Stimulated activated CD4-positive, alpha-beta T cell treated with anti-CD3 and anti-CD28 coated beads, Interleukin-1b, Interleukin-23, amount 100 ng/mL, for 24 hours (primary cell): ENCODE measurements around the gene SSB.
"Not testable (repeated sequence)": the region's sequence is repeated elsewhere in the genome, so short reads cannot be mapped to it uniquely, and the experiment has no call there.

Source experiments
- DNase-seq, 4 experiments: peaks; one replicate each; pipeline ENCODE4 v3.0.0-alpha.2; 2020; ENCODE audit warnings: low read depth in 4 of 4, low spot score in 1 of 4

The SSB gene

DNA sequence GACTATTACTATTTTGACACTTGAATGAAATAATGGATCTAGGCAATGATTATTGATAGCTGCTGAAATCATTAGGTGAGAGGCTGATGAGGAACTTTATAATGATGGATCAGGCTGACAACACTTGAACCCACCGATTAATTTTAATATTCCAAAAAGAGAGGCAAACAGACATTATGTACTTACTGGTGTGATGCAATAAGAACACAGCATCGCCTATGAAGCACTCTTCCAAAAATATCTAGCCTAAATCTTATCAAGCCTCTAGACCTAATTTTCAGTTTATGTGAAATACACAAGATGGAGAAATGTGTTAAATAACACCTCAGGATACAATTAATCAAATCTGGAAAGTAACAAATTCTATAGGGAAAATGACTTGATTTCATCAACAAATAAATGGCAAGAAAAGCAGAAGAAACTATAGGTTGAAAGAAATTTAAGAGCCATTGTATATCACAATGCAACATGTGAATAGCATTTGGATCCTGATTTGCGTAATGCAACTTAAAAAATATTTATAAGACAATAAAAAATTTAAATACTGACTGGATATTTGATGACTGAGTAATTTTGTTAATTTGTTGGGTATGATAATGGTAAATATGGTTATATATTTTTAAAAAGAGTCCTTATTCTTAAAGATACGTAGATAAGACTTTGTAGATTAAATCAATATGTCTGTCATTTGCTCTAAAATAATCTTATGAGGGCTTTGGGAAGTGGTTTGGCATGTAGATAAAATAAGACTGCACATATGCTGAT lies 17.2 kb upstream of the SSB start:
- no peak for DNase-seq

GRCh38 chr2:169782513-169782912 lies 16.2 kb upstream of the SSB start:
- DNase-seq: no peak

GRCh38 chr2:169790581-169790980 lies 8.1 kb upstream of the SSB start:
- DNase-seq: no peak

GRCh38 chr2:169795181-169795580 lies 3.5 kb upstream of the SSB start:
- no peak for DNase-seq

DNA sequence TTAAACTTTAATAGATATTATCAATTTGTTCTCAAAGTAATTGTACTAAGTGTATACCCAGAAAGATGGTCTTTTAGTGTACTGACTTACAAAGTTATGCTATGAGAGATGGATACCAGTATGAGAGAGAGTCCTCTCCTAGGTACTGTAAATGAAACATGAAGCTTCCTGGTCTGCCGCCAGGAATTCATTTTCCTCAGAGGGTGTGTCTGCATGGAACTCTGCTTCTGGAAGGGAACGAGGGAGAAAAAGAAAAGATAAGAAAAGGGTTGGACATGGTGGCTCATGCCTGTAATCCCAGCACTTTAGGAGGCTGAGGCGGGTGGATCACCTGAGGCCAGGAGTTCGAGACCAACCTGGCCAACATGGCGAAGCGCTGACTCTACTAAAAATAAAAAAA lies 2.2 kb upstream of the SSB start:
- DNase-seq: no peak

GRCh38 chr2:169797601-169798000 lies 1.1 kb upstream of the SSB start:
- no peak for DNase-seq

DNA sequence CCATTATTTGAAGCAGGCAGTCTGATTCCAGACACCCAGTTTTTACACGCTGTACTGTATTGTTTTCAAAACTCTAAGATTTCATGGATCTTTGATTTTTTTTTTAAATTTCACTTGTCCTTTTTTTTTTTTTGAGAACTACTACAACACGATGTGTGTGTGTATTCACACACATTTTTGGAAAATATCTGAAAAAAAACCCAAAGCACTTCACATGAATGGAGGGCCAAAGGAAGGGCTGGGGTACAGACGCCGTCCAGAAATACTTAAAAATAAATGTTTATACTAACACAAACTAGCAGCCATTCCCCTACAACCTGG lies 314 bp upstream of the SSB start:
- DNase-seq: no peak

GRCh38 chr2:169803480-169803879 lies 4.8 kb downstream of the SSB start:
- no peak for DNase-seq

DNA sequence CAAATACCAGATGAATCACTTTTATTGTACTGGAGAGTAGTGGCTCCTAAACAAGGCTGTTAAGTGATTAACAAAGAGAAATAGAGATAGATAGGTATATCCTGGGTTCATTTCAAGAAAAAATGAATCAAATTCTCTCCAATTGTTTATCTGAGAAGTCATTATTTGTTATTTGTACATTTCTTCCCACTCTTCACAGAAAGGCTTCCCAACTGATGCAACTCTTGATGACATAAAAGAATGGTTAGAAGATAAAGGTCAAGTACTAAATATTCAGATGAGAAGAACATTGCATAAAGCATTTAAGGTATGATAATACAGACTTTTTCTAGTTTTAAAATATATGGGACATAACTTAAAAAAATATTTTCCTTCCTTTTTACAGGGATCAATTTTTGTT lies 7.9 kb downstream of the SSB start:
- DNase-seq: no peak

- no peak for DNase-seq
Measured at GRCh38 chr2:169808221-169808620, 9.6 kb downstream of the SSB start.

GRCh38 chr2:169815849-169816248 lies 17.2 kb downstream of the SSB start:
- DNase-seq: no peak

DNA sequence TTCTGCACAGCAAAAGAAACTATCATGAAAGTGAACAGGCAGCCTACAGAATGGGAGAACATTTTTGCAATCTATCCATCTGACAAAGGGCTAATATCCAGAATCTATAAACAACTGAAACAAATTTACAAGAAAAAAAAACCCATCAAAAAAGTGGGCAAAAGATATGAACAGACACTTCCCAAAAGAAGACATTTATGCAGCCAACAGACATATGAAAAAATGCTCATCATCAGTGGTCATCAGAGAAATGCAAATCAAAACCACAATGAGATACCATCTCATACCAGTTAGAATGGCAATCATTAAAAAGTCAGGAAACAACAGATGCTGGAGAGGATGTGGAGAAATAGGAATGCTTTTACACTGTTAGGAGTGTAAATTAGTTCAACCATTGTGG lies 18.3 kb downstream of the SSB start:
- DNase-seq: not testable (repeated sequence)

- DNase-seq: not testable (repeated sequence)
Measured at GRCh38 chr2:169817369-169817768, 18.7 kb downstream of the SSB start.

DNA sequence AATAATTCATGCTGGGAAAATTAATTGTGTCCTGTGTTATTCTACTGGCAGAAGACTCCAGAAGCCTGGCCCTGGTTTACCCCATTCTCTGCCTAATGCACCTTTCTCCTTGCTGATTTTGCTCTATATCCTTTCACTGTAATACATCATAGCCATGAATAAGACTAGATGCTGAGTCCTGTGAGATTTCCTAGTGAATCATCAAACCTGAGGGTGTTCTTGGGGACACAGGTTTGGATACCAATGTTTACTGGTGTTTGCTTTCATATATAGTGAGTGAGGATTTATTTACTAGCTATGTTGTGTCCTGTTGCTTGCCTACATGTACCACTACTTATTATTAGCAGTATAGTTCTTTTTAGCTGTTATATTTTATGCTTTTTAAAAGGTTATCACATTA lies 19.6 kb downstream of the SSB start:
- no peak for DNase-seq

- DNase-seq: no peak
Measured at GRCh38 chr2:169819106-169819505, 20.4 kb downstream of the SSB start.

DNA sequence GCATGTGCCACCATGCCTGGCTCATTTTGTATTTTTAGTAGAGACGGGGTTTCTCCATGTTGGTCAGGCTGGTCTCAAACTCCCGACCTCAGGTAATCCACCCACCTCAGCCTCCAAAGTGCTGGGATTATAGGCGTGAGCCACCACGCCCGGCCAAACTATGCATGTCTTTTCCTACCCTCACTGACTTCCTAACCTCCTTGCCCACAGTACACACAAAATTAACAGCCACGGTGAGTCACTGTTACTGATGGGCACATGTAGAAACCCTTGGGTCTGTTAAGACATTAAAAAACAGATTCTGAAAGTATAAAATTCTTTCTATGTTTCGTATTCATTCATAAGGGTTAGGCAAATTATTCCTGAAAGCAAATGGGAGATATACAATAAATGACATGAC lies 21.4 kb downstream of the SSB start:
- not testable (repeated sequence) for DNase-seq

- no peak for DNase-seq
Measured at GRCh38 chr2:169822036-169822435, 23.4 kb downstream of the SSB start.

DNA sequence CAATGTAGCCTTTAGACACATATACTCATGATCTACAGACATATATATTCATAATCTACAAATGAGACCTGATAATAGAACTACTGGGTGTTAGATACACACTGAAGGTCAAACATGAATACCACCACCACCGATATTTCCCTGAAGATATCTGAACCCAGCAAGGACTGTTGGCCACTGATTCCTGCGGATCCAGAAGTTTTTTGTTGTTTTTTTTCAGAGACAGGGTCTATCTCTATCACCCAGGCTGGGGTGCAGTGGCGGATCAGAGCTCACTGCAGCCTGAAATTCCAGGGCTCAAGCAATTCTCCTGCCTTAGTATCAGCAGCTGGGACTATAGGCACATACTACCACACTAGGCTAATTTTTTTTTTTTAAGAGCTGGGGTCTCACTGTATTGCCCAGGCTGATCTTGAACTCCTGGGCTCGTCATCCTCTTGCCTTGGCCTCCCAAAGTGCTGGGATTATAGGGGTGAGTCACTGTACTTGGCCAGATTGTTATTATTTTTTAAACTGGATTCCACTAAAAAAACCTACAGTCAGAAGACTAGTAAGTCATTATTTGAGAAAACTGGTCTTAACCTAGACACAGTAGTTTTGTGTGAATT lies 24.2 kb downstream of the SSB start:
- DNase-seq: no peak

DNA sequence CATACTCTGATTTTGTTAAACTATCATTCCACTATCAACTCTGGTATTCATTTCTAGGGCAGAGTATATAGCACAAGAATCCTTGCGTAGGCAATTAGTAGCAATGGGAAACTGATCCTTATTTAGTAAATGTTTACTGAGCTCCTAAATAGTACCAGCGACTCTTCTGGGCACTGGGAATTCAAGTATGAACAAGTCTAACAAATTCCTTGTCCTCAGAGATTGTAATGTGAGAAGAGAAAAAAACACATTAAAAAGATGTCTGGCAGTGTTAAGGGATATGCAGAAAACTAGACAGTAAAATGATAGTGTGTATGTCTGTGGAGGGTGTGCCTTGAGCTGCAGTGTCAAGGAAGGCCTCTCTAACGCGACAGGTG lies 25.3 kb downstream of the SSB start:
- no peak for DNase-seq

- DNase-seq: peak; percentile 52 to 72 (median 64)
Measured at GRCh38 chr2:169824373-169825333, 26.0 kb downstream of the SSB start, which contains the start of gene METTL5. Gene METTL5, minus strand, starts transcription at chr2:169824905. Its CDS starts 308 bp downstream, at chr2:169824597.

GRCh38 chr2:169827272-169828140 lies 28.8 kb downstream of the SSB start, which contains the start of gene UBR3:
Gene UBR3, plus strand, starts transcription at chr2:169827454. Its CDS starts 54 bp downstream, at chr2:169827508.
- peak; percentile 70 to 91 (median 82) for DNase-seq
